C4-2B (cell line): ENCODE results near the gene SUPT4H1.

Experiments used
- H3K27ac ChIP-seq: fragments of 450-650 bp; 2 replicates; pipeline ENCODE4 v1.5.1; 2017
- CTCF ChIP-seq: fragments of 450-650 bp; conservative IDR thresholded peaks from 2 replicates; pipeline ENCODE4 v1.5.1; 2017; ENCODE audit warnings: mild to moderate bottlenecking
- ZFX ChIP-seq: fragments of 450-650 bp; IDR thresholded peaks from 2 replicates; pipeline ENCODE4 v1.6.1; 2017

Gene SUPT4H1

GRCh38 chr17:58384897-58385296 is 32.9 kb upstream of the SUPT4H1 start:
- H3K27ac ChIP-seq: no peak overlapping the region
- no peak for TF ChIP-seq CTCF
- TF ChIP-seq ZFX: no peak

GRCh38 chr17:58383892-58384462 is 32.0 kb upstream of the SUPT4H1 start:
- H3K27ac ChIP-seq: peak overlapping the region; percentile 11

GRCh38 chr17:58382872-58383242 is 30.9 kb upstream of the SUPT4H1 start:
- H3K27ac ChIP-seq: no peak overlapping the region; the same call in 1 of the 2 replicates
- TF ChIP-seq CTCF (no peak), ZFX (no peak)

More at GRCh38 chr17:58383892-58384462, 32.0 kb upstream of the SUPT4H1 start:
- TF ChIP-seq ZFX (no peak), CTCF (no peak)

- TF ChIP-seq ZFX (no peak), CTCF (no peak)
- no peak overlapping the region for H3K27ac ChIP-seq
Measured at GRCh38 chr17:58382108-58382871, 30.3 kb upstream of the SUPT4H1 start.

- no peak overlapping the region for H3K27ac ChIP-seq
Measured at GRCh38 chr17:58381124-58382035, 29.4 kb upstream of the SUPT4H1 start.

More at GRCh38 chr17:58381124-58382035, 29.4 kb upstream of the SUPT4H1 start:
- TF ChIP-seq CTCF (no peak), ZFX (no peak)
